Measurements from ENCODE around the gene ERP27.

DNA sequence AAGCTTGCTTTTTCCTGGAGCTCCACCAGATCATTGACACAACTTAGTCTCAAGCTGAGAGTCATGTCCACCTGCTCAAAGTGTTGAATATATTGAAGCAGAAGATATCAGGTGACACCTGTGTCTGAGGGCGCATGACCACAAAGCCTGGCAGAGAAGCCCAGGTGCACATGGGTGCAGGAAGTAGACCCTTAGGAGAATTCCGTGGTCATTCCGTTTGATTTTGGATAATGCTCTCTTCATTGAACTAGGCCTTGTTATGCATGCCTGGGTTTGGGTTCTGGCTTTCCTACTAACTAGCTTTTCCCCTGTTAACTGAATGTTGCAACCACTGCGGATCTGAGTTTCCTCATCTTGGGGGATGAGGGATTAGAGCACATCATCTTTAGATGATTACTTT is 15.9 kb upstream of the ERP27 start:
- no peak for TF ChIP-seq YY1 (IDR thresholded peaks at IDR 0.05; ENCODE audit: insufficient read depth, insufficient read length)
- TF ChIP-seq ZNF274 (IDR thresholded peaks at IDR 0.05; ENCODE audit: low read depth, low read length) = no peak
- TF ChIP-seq SUZ12 (IDR thresholded peaks at IDR 0.05; ENCODE audit: extremely low read depth, insufficient read depth, insufficient read length) = no peak

All from NT2/D1 (cell line).